SH-SY5Y (cell line): Measurements from ENCODE around the gene SMARCA2.

ENCODE experiments used
- GATA2 ChIP-seq: IDR thresholded peaks from 2 replicates; pipeline ENCODE4 v1.6.1; 2011; ENCODE audit warnings: mild to moderate bottlenecking, low read depth, low read length
- GATA3 ChIP-seq: IDR thresholded peaks from 2 replicates; pipeline ENCODE4 v1.6.1; 2011; ENCODE audit warnings: low read depth, mild to moderate bottlenecking, low read length, moderate library complexity

GRCh38 chr9:2158111-2158610 lies 143.0 kb downstream of the SMARCA2 start:
- TF ChIP-seq GATA2 = no peak
- no peak for TF ChIP-seq GATA3
